Keratinocyte (primary cell): ENCODE data around the gene IL1RAPL1. TPM values are rescaled to one million over a fixed set of nuclear protein-coding genes. Genes with fewer than 3 reads are reported as not detected.

Source experiments
- DNase-seq: peaks from one replicate; pipeline ENCODE4 v3.0.0-alpha.2; 2011; ENCODE audit warnings: low read depth, missing footprints, low spot score
- FAIRE-seq: peaks from 2 replicates; lab custom pipeline; 2011; peaks lifted over from hg19 to GRCh38; lab: Jason Lieb, UNC
- H2AFZ ChIP-seq: 2 replicates; pipeline ENCODE4 v1.6.0; 2012; ENCODE audit warnings: low read length, control low read depth, inconsistent platforms; ENCODE audit not compliant: control insufficient read depth
- H3K27ac ChIP-seq: 2 replicates; pipeline ENCODE4 v1.5.1; 2011; ENCODE audit warnings: low read length; ENCODE audit not compliant: control insufficient read depth, insufficient read depth
- H3K27me3 ChIP-seq: 3 replicates; pipeline ENCODE4 v1.6.0; 2011; ENCODE audit warnings: low read length; ENCODE audit not compliant: control insufficient read depth, insufficient read depth; ENCODE audit errors: extremely low read depth
- H3K36me3 ChIP-seq, 2 experiments: 2 replicates in 1 of 2; 3 replicates in 1 of 2; pipeline ENCODE4 v1.5.1; 2011; ENCODE audit warnings: low read length in 2 of 2, mild to moderate bottlenecking in 1 of 2; ENCODE audit not compliant: control insufficient read depth in 2 of 2, insufficient read depth in 2 of 2; ENCODE audit errors: extremely low read depth in 1 of 2
- H3K4me1 ChIP-seq: 3 replicates; pipeline ENCODE4 v1.5.1; 2011; ENCODE audit warnings: low read length; ENCODE audit not compliant: control insufficient read depth, insufficient read depth; ENCODE audit errors: extremely low read depth
- H3K4me2 ChIP-seq: 3 replicates; pipeline ENCODE4 v1.6.0; 2011; ENCODE audit warnings: low read depth, low read length; ENCODE audit not compliant: control insufficient read depth, insufficient read depth; ENCODE audit errors: extremely low read depth
- H3K4me3 ChIP-seq, 3 experiments: fragments of 200-600 bp in 1 of 3; sonication (generic) in 1 of 3; 2 replicates in 2 of 3; 3 replicates in 1 of 3; pipeline ENCODE4 v1.5.1; 2011 to 2016; ENCODE audit warnings: low read length in 3 of 3, mild to moderate bottlenecking in 3 of 3, control low read depth in 2 of 3, inconsistent platforms in 1 of 3, low read depth in 1 of 3, mixed read lengths in 1 of 3, mixed run types in 1 of 3, moderate library complexity in 1 of 3; ENCODE audit not compliant: control insufficient read depth in 2 of 3, insufficient read depth in 2 of 3; ENCODE audit errors: extremely low read depth in 1 of 3
- H3K79me2 ChIP-seq: 2 replicates; pipeline ENCODE4 v1.6.0; 2012; ENCODE audit warnings: low read length; ENCODE audit not compliant: control insufficient read depth, insufficient read depth
- H3K9ac ChIP-seq: 3 replicates; pipeline ENCODE4 v1.6.0; 2011; ENCODE audit warnings: low read length; ENCODE audit not compliant: control insufficient read depth, insufficient read depth; ENCODE audit errors: extremely low read depth
- H3K9me1 ChIP-seq: 3 replicates; pipeline ENCODE4 v1.6.0; 2011; ENCODE audit warnings: low read length; ENCODE audit not compliant: control insufficient read depth, insufficient read depth; ENCODE audit errors: extremely low read depth
- H3K9me3 ChIP-seq: 2 replicates; pipeline ENCODE4 v1.5.1; 2012; ENCODE audit warnings: low read depth, low read length; ENCODE audit not compliant: control insufficient read depth
- H4K20me1 ChIP-seq: 3 replicates; pipeline ENCODE4 v1.6.0; 2011; ENCODE audit warnings: low read length; ENCODE audit not compliant: control insufficient read depth, insufficient read depth; ENCODE audit errors: extremely low read depth
- EZH2 ChIP-seq: IDR thresholded peaks from one replicate; pipeline ENCODE4 v1.6.1; 2012; ENCODE audit warnings: inconsistent platforms, mild to moderate bottlenecking, low read length, moderate library complexity
- dilution Hi-C: fragments of 300-500 bp; cut with MboI; formaldehyde crosslinking; loops from one replicate; pipeline ENCODE4 v1.7.0; 2020; ENCODE audit warnings: low sequenced_read_pairs; ENCODE audit not compliant: extremely low pct_ligation_motif_present
- polyA plus RNA-seq, 5 experiments: library from polyadenylated mRNA; depleted of rRNA in 3 of 5; stranded (reverse) in 3 of 5; stranded (forward) in 1 of 5; unstranded in 1 of 5; fragments of >200 nt; gene quantifications; 1 replicate in 1 of 5; 2 replicates in 3 of 5; 3 replicates in 1 of 5; pipeline versions ENCODE4 v1.2.1 to v1.2.3, GENCODE V29; 2011 to 2012; ENCODE audit warnings: missing spikeins in 2 of 5, low read depth in 1 of 5, low replicate concordance in 1 of 5
- TF ChIP-seq, protein P1 (sequence below), 3 experiments: IDR thresholded peaks in 1 of 3; conservative IDR thresholded peaks in 1 of 3; optimal IDR thresholded peaks in 1 of 3; 2 replicates in 2 of 3; 3 replicates in 1 of 3; pipeline versions ENCODE3 to v1.5.1; 2011; ENCODE audit warnings: low read length in 3 of 3, mild to moderate bottlenecking in 3 of 3, moderate library complexity in 2 of 3, control low read depth in 1 of 3, inconsistent platforms in 1 of 3; ENCODE audit not compliant: insufficient read depth in 2 of 3; ENCODE audit errors: extremely low read depth in 1 of 3

The IL1RAPL1 gene
- polyA plus RNA-seq, 1 donor (not counting 4 experiments of a cell fraction or from before 2014, with no cell fraction given): 2.8 TPM

GRCh38 chrX:28901637-28902036, 314.4 kb downstream of the IL1RAPL1 start:
- no peak overlapping the region for H2AFZ ChIP-seq
- DNase-seq: no peak
- no peak overlapping the region for H3K27ac ChIP-seq
- H3K4me3 ChIP-seq: no peak overlapping the region
- no peak overlapping the region for H3K9ac ChIP-seq
- no peak for FAIRE-seq
- no peaks in the 10 kb centered on the region for H3K79me2 ChIP-seq
- no peaks in the 10 kb centered on the region for H3K9me1 ChIP-seq
- no peaks in the 10 kb centered on the region for H3K9me3 ChIP-seq
- TF ChIP-seq, protein P1, sequence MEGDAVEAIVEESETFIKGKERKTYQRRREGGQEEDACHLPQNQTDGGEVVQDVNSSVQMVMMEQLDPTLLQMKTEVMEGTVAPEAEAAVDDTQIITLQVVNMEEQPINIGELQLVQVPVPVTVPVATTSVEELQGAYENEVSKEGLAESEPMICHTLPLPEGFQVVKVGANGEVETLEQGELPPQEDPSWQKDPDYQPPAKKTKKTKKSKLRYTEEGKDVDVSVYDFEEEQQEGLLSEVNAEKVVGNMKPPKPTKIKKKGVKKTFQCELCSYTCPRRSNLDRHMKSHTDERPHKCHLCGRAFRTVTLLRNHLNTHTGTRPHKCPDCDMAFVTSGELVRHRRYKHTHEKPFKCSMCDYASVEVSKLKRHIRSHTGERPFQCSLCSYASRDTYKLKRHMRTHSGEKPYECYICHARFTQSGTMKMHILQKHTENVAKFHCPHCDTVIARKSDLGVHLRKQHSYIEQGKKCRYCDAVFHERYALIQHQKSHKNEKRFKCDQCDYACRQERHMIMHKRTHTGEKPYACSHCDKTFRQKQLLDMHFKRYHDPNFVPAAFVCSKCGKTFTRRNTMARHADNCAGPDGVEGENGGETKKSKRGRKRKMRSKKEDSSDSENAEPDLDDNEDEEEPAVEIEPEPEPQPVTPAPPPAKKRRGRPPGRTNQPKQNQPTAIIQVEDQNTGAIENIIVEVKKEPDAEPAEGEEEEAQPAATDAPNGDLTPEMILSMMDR (optimal IDR thresholded peaks at IDR 0.05 in 1 of 3, IDR thresholded peaks at IDR 0.05 in 1 of 3, conservative IDR thresholded peaks at IDR 0.05 in 1 of 3; ENCODE audit: extremely low read depth in 1 of 3, insufficient read depth in 2 of 3, low read length in 3 of 3): no peak
- TF ChIP-seq EZH2: no peak
- no peaks in the 10 kb centered on the region for H3K27me3 ChIP-seq
- no peaks in the 10 kb centered on the region for H3K4me1 ChIP-seq
- no peaks in the 10 kb centered on the region for H4K20me1 ChIP-seq
- H3K4me2 ChIP-seq: no peak overlapping the region
- dilution Hi-C loops: no loop called here
- H3K36me3 ChIP-seq: no peaks in the 10 kb centered on the region

DNA sequence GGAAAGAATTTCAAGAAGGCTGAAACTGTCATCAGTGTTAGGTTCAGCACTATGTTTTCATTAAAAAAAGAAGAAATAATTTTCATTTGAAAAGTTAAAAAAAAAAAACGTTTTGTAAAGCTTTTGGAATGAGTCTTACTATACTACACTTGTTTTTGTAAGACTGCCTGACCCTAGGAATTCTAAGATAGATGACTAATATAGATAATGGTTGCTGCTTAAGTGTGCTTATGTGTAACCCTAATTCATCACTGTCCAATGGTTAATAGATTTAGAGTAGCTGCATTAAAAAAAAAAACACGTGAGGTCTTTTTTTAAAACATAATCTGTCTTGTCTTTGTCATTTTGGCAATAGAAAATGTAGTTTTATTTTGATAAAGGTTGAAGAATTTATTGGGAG, 323.2 kb downstream of the IL1RAPL1 start:
- no peaks in the 10 kb centered on the region for H3K9me3 ChIP-seq
- no peak overlapping the region for H3K27ac ChIP-seq
- dilution Hi-C loops: no loop called here
- TF ChIP-seq, protein P1 (optimal IDR thresholded peaks at IDR 0.05 in 1 of 3, IDR thresholded peaks at IDR 0.05 in 1 of 3, conservative IDR thresholded peaks at IDR 0.05 in 1 of 3; ENCODE audit: extremely low read depth in 1 of 3, insufficient read depth in 2 of 3, low read length in 3 of 3): no peak
- TF ChIP-seq EZH2: no peak
- H3K4me2 ChIP-seq: no peak overlapping the region
- DNase-seq (no peak), FAIRE-seq (no peak)
- no peaks in the 10 kb centered on the region for H3K27me3 ChIP-seq
- no peaks in the 10 kb centered on the region for H3K9me1 ChIP-seq
- H4K20me1 ChIP-seq: no peaks in the 10 kb centered on the region
- no peak overlapping the region for H3K4me3 ChIP-seq
- no peaks in the 10 kb centered on the region for H3K36me3 ChIP-seq
- no peak overlapping the region for H2AFZ ChIP-seq
- no peaks in the 10 kb centered on the region for H3K4me1 ChIP-seq
- no peak overlapping the region for H3K9ac ChIP-seq
- no peaks in the 10 kb centered on the region for H3K79me2 ChIP-seq
